HG03457 (cell line): ENCODE data around the gene DNAJC2.
A peak's percentile ranks its signal among the peaks of the same experiment; 100 is the strongest.
"Not testable (repeated sequence)": the region's sequence is repeated elsewhere in the genome, so short reads cannot be mapped to it uniquely, and the experiment has no call there.

Source experiments
- ATAC-seq: cut with Tn5 transposase; IDR thresholded peaks from one replicate; pipeline ENCODE4 v1.9.1; 2021; ENCODE audit warnings: moderate number of reproducible peaks; ENCODE audit not compliant: unreplicated experiment

DNAJC2 gene

GRCh38 chr7:103343758-103344452, 662 bp downstream of the DNAJC2 start:
- no peak for ATAC-seq

DNA sequence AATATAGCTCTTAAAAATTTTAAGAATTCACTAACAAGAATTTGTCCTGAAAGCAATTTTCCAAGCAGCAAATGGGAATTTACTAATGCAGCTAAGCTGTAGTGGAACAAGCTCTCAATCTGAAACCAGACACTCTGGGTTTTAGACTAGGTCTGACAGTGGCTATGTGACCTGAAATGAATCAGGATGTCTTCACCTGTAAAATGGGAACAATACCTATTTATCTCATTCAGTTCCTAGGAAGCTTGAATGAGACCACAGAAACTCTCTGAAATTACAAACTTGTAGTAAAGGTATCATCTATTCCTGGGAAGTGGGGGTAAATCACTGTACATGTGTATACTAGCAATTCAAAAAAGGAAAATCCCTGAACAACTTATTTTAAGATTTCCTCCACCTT, 1.2 kb downstream of the DNAJC2 start:
- no peak for ATAC-seq

DNA sequence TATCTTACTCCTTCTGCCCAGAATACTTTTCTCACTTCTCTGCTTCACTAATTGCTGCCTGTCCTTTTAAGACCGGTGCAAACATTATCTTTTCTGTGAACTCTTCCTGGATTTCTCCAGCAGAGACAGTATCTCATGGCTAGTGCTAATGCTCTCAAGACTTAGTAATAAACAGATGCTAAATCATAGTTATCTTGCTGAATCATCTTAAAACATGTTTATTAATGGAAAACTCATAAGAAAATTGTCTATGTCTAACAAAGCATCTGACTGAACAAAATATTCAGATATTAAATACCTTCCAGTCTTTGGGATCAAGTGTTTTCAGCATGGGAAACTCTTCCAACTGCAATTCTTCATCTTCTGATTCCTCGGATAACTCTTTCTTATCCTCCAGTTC, 3.1 kb downstream of the DNAJC2 start:
- ATAC-seq: no peak

GRCh38 chr7:103338864-103339263, 5.7 kb downstream of the DNAJC2 start:
- ATAC-seq: no peak

DNA sequence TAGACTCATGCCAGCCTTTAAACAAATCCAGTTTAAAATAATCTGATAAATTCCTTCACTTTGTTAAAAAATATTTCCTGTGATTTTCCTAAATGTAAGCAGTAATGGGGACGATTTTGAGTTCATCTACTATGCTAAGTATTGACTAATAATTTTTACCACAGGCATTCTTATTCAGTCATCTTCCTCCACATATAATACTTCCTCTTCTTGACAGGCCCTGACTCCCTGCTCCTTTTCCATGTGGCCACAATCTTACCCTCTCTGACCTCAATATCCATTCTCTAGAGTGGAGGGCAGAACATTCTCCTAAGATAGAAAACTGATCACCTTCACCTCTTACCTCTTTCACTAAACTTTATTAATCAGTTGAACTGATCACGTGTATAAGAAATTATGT, 7.8 kb downstream of the DNAJC2 start:
- no peak for ATAC-seq

DNA sequence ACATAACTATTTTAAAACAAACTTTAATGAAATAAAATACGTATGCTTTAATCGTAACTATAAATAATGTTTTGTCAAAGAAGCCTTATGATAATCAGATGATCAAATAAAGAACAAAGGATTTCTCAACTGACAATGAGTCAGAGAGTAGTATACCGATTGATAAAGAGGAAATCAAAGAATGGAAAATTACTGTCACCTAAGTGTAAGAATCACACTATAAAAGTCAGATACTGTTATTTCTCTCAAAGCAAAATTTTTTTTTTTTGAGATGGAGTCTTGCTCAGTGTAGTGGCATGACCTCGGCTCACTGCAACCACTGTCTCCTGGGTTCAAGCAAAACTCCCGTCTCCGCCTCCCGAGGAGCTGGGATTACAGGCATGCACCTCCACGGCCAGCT, 18.8 kb downstream of the DNAJC2 start:
- ATAC-seq: no peak

- no peak for ATAC-seq
These were observed 27.6 kb downstream of the DNAJC2 start for GRCh38 chr7:103317009-103317408.

- no peak for ATAC-seq
These were observed 28.1 kb downstream of the DNAJC2 start for GRCh38 chr7:103316380-103316941.

- no peak for ATAC-seq
These were observed 29.7 kb downstream of the DNAJC2 start for GRCh38 chr7:103314852-103315251.

GRCh38 chr7:103307503-103308231, 36.9 kb downstream of the DNAJC2 start:
- no peak for ATAC-seq

DNA sequence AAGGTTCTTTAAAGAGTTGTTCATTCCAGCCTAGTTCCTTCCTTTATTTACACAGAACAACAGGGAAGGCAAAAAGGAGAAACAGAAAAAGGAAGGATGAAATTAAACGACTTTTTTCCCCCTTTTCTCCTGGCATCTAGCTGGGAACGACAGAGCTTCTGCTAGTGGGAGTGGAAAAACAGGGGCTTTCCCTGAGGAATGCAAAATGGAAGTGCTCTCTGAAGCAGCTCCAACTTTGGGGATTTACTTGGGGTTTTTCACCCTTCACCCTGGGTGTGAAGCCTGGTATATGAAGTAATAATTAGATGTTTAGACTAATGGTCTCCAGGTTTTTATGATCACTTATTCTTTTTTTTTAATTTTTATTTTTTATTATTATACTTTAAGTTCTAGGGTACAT, 43.1 kb downstream of the DNAJC2 start:
- no peak for ATAC-seq

DNA sequence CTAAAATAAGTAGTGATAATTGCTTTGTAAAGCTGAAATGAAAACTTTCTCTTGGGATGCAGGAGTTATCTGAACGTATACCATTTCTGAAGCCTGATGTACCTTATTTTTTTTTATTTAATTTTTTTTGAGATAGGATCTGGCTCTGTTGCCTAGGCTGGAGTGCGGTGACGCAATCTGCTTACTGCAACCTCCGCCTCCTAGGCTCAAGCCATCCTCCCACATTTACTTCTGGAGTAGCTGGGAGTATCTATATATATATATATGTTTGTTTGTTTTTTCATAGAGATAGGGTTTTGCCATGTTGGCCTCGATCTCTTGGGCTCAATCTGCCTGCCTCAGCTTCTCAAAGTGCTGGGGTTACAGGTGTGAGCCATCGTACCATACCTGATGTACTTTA, 44.9 kb downstream of the DNAJC2 start:
- ATAC-seq: no peak

GRCh38 chr7:103297837-103298179, 46.8 kb downstream of the DNAJC2 start:
- ATAC-seq: peak; percentile 16

- peak; percentile 79 for ATAC-seq
These were observed 47.4 kb downstream of the DNAJC2 start, which contains the start of gene PMPCB for GRCh38 chr7:103296901-103297836. TSS of gene PMPCB (plus strand) at chr7:103297435. CDS start at chr7:103297460, 25 bp downstream.

GRCh38 chr7:103293526-103293925, 51.0 kb downstream of the DNAJC2 start:
- ATAC-seq: no peak

GRCh38 chr7:103292122-103292521, 52.4 kb downstream of the DNAJC2 start:
- ATAC-seq: no peak

GRCh38 chr7:103282802-103283427, 61.7 kb downstream of the DNAJC2 start:
- not testable (repeated sequence) for ATAC-seq

DNA sequence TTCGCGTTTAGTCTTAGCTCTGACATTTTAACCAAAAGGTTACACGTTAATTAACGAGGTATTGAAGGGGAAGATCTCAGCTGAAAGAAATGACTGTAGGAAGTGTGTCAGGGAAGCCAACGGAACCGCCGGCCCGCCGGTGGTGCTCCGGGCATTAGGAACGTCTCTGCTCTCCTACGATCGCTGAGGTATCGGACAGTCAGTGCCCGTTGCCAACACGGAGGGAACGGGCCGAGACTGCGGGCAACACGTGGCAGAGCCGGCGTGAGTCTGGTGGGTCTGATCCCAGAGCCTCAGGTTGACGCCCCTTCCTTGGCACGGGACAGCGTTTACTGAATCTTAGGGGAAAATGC, 63.8 kb downstream of the DNAJC2 start:
- not testable (repeated sequence) for ATAC-seq

- ATAC-seq: peak; percentile 95
These were observed 64.4 kb downstream of the DNAJC2 start for GRCh38 chr7:103279963-103280802.

DNA sequence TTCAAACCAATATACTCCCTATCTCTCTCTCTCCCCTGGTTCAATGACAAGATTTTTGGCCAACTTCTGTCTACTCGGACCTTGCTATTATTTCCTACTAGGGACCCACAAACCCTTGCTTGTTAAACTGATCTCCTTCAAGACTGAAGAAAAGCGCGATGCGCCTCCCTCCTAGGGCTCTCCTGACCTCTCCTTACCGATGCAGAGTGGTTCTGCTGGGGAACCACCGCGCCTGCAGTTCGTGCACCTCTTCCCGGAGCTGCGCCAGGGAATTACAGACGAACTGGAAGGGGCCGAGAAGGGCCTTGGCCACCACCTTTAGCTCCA, 65.0 kb downstream of the DNAJC2 start:
- peak; percentile 38 for ATAC-seq
